Measurements from ENCODE around the gene ABAT.

The ABAT gene

DNA sequence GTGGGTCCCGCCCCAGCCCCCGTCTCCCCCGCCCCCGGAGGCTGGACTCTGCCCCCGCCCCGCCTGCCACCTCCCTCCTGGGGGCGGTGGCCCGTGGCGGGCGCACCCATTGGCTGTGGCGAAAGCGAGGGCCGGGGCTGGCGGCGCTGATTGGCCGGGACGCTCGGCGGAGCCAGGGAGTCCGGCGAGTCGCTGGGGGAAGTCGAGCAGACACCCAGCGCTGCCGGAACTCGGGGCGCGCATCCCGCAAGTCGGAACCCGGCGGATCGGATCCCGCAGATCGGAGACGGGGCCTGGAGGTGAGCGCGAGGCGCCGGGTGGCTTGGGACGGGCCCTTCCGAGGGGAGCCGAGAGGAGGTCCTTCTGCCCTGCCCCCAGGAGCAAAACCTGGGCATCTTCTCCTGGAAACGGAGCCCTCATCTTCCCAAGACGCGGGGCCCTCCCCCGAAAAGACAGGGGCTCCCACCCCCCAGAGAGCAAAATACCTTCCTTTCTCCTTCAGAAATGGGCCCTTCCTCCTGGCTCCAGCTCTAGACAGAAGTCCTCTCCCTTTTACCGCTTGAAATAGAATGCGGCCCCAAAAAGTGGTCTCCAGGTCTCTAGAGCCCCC lies at the start of gene ABAT:
Gene ABAT (plus strand): TSS at position 205 of the 610 bp plus-strand sequence. CDS start 61,123 bp downstream, outside the sequence.
- peak; percentile 91 for DNase-seq

DNA sequence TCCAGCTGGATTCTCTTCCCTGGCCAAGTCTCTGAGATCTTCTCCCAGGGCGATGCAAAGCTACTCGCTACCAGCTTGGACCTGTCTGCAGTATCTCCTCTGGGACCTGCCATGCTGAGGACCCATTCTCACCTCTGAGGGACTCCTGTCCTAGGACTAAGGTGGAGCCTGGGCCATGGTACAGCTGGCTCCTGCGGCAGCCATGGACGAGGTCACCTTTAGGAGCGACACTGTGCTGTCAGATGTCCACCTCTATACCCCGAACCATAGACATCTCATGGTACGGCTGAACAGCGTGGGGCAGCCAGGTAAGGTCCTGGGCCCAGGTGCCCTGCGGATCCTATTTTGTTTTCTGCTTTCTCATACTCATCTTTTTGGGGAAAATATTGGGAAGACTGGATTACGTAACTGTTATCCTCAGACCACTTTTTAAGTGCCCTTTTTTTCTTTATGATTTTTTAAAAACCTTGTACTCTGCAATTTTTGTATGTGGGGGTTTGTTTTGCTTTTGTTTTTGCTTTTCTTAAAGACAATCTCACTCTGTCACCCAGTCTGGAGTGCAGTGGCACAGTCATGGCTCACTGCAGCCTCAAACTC lies 48.8 kb upstream of the ABAT start:
- no peak for DNase-seq

DNA sequence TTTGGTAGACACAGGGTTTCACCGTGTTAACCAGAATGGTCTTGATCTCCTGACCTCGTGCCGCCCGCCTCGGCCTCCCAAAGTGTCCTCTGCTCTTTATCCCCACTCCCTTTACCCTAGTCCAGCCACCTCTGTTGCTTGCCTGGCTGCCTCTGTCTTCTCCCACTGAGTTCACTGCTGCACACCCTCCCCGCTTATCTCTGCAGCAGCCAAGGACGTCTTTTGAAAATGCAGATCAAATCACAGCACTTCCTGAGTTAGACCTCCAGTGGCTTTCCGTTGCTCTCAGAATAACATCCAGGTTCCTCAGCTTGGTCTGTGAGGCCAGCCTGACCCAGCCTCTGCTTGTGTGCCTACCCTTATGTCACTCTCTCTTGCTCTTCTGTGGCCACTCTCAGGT lies 47.5 kb upstream of the ABAT start:
- DNase-seq, result no peak

- no peak for DNase-seq
Measured at GRCh38 chr16:8627456-8627855, 47.0 kb upstream of the ABAT start.

DNA sequence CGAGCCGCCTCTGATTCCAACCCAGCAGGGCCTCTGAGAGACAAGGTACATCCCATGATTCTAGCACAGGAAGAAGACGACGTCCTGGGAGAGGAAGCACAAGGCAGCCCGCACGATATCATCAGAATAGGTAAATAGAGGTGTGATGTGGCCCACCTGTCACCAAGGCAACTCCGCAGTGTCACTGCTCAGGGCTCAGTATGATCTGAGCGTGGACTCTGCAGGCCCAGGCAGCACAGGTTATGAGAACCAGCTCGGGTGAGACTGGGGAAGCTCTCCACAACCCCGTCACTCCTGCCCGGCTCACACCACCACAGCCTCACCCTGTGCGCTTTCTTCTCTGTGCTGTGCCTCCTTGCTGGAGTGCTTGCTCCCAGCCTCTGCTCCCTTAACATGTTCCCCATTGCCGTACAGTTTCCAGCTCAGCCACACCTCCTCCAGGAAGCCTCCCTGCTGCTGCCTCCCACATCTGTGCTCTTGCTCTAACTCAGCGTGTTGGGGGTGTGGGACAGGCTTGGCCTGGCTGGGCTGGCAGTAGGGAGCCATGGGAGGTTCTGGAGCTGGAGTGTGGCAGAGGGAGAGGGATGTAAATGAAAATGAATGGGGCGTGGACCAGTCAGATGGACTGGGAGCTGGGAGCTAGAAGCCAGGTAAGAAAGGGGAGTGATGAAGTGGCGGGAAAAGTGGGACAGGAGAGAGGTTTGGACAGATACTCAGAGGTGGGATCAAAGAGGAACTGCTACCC lies 45.3 kb upstream of the ABAT start:
- DNase-seq, result no peak

DNA sequence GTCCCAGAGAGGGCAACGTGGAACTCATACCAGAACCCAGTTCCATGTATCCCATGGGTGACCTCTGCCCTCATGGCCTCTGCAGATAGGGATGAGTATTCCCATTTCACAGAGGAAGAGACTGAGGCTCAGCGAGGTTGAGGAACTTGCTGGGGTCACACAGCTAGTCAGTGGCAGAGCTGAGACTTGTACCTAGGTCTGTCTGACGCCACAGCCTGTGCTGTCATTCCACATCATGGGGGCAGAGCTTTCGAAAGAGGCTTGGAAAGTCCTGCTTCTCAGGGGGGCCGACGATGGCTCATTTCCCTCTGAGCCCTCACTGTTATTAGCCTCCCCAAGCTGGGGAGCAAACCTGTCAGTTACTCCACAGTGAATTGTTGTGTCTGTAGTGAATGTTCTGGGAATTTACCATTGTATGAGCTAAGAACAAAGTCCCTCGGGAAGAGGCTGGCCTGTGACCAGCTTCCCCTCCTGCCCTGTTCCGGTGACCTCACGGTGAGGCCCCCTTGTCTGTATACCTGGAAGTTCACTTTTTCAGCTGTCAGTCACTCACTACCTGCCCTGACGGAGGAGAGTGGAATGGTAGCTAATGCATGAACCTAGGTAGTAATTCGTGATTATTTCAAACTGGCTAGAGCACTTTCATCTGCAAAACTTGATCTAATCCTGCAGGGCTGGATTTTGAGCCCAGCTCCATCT lies 44.0 kb upstream of the ABAT start:
- DNase-seq, result no peak

DNA sequence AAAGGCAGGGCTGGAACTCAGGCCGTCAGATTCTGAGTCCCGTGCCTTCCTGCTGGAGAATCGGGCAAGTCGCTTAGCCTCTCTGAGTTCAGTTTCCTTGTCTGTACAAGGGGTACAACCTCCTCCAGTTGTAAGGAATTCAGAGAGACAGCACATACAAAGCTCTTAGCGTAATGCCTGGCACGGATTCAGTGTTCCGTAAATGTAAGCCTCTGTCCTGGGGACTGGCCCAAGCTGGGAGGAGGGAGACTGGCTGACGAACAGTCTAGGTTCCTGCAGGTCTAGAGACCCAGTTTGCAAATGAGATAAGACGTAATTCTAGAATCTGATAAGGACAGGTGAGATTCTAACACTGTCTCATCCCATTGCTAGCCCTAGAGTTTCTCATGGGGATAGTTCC lies 43.0 kb upstream of the ABAT start:
- no peak for DNase-seq

- no peak for DNase-seq
Measured at GRCh38 chr16:8631818-8632465, 42.5 kb upstream of the ABAT start.

GRCh38 chr16:8632675-8633182 lies 41.7 kb upstream of the ABAT start:
- DNase-seq, result no peak

- peak; percentile 62 for DNase-seq
Measured at GRCh38 chr16:8634991-8635736, 39.3 kb upstream of the ABAT start.

DNA sequence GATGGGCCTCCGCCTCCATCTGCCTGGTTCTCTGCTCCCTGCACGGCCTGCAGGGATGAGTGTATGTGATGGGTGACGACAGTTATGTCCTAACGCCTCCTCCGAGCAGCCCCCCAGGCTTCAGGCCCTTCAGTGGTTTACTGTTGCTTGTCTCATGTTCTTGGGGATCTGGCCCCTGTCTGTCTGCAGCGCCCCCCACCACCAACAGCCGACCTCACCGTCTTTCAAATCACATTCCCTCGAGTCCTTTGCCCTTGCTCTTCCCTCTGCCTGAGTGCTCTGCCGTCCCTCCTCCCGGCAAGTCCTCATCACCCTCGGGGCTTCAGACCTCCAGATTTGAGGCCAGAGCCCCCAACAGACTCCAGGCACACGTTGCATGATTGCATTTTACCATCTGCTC lies 34.7 kb upstream of the ABAT start:
- DNase-seq, result no peak

- DNase-seq, result no peak
Measured at GRCh38 chr16:8641671-8642070, 32.7 kb upstream of the ABAT start.

- no peak for DNase-seq
Measured at GRCh38 chr16:8642146-8642545, 32.3 kb upstream of the ABAT start.

- no peak for DNase-seq
Measured at GRCh38 chr16:8644211-8645140, 29.9 kb upstream of the ABAT start.

DNA sequence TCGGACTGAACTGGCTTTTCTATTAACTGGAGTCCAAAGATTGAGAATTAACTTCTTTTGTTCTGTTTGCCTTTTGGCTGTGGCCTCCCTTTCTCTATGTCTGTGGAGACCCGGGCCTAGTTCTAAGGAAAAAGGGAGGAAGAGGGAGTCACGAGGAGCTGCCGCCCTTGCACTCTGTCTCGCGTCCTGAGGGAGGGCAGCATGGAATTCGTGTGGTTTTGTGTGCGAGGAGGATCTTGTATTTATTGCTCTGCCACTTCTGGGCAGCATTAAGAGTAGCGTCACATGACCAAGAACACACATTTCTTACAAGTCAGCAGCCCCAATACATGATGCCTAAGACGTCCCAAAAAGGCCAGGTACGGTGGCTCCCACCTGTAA lies 29.3 kb upstream of the ABAT start:
- no peak for DNase-seq

GRCh38 chr16:8645831-8646230 lies 28.6 kb upstream of the ABAT start:
- no peak for DNase-seq

DNA sequence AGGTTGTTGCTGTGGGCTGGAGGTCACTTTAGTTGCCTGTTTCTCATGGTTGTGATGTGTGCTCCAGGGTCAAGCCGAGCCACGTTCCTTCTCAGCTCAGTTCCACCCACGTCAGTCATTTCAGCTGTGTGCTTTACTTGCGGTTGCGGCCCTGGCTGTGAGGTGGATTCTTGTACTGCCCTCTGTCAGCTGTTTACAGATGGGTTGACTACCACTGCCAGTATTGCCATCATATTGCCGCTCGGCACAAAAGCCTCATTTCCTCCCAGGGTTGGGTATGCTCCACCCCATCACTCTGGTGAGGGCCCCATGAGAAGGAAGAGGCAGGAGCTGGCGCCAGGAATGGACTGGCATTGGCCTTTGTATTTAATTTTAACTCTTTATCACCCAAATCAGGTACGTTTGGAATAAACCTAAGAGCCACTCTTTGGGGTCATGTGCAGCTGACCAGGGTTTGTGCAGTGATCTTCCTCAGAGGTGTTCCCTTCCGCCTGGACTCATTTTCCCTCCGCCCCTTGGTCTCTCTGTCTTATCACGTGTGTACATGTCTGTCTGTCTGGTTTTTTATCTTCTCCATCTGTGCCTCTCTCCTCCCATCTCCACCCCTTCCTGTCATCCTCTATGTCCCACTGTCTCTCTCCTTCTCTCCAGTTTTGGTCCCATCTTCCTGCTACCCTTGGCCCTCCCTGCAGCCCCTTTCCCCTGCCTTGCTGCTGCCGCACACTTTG lies 27.9 kb upstream of the ABAT start:
- DNase-seq, result no peak

DNA sequence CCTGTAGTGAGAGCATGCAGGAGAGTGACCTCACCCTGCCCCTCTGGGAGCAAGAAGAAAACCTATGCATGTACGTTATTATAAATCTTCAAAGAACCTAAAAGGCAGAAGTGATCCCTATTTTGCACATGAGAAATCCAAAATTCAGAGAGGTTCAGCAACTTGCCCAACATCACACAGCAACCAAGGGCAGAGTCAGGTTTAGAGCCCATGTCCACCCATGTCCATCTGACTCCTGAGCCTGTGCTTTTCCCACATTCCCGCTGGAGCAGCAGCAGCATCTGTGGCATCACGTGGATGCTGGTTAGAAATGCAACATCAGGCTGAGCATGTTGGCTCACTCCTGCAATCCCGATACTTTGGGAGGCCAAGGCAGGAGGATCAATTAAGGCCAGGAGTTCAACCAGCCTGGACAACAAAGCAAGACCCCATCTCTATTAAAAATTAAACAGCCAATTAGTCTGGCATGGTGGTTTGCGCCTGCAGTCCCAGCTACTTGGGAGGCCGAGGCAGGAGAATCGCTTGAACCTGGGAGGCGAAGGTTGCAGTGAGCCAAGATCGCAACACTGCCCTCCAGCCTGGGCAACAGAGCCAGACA lies 26.6 kb upstream of the ABAT start:
- DNase-seq, result no peak

DNA sequence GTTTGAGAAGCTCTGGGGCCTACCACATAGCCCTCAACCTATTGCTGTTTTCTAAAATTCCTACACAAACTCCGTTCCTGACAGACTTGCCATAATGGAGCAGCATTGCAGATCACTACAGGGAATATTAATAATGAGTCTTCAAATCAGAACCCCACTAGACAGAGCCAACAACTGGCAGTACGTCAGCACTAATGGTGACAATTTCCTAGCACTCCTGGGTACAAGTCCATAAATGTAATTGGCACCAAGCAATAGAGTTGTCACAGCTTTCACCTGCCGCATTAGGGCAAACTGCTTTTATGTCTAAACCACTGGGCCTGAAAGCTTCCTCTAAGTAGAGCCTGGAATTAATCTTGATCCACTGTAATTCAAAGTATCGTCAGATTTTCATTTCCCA lies 25.5 kb upstream of the ABAT start:
- DNase-seq, result no peak

Measured in DMS53 (cell line).